HEK293T (cell line): ENCODE measurements around the gene SUGP1.

Experiments used
- ARNT ChIP-seq: fragments of 450-650 bp; IDR thresholded peaks from 2 replicates; pipeline ENCODE4 v1.6.1; 2017; ENCODE audit warnings: mild to moderate bottlenecking
- BHLHE40 ChIP-seq: fragments of 450-650 bp; IDR thresholded peaks from 2 replicates; pipeline ENCODE4 v1.6.1; 2016; ENCODE audit warnings: mild to moderate bottlenecking, moderate library complexity, borderline replicate concordance
- CTBP1 ChIP-seq: fragments of 450-650 bp; IDR thresholded peaks from 2 replicates; pipeline ENCODE4 v1.6.1; 2016; ENCODE audit warnings: borderline replicate concordance
- ELF4 ChIP-seq: fragments of 450-650 bp; IDR thresholded peaks from 2 replicates; pipeline ENCODE4 v1.6.1; 2017; ENCODE audit warnings: antibody characterized with exemption
- FOXA1 ChIP-seq: fragments of 450-650 bp; IDR thresholded peaks from 2 replicates; pipeline ENCODE4 v1.6.1; 2016; ENCODE audit warnings: mild to moderate bottlenecking
- FOXK2 ChIP-seq: fragments of 450-650 bp; IDR thresholded peaks from 2 replicates; pipeline ENCODE4 v1.6.1; 2016; ENCODE audit warnings: mild to moderate bottlenecking
- FOXM1 ChIP-seq: fragments of 450-650 bp; IDR thresholded peaks from 2 replicates; pipeline ENCODE4 v1.6.1; 2017; ENCODE audit warnings: mild to moderate bottlenecking, borderline replicate concordance
- HDGF ChIP-seq: fragments of 450-650 bp; IDR thresholded peaks from 2 replicates; pipeline ENCODE4 v1.6.1; 2017; ENCODE audit warnings: antibody characterized with exemption, borderline replicate concordance
- L3MBTL2 ChIP-seq: fragments of 450-650 bp; conservative IDR thresholded peaks from 2 replicates; pipeline ENCODE4 v1.6.1; 2016; ENCODE audit warnings: mild to moderate bottlenecking
- LEF1 ChIP-seq: fragments of 450-650 bp; IDR thresholded peaks from 2 replicates; pipeline ENCODE4 v1.6.1; 2017; ENCODE audit warnings: mild to moderate bottlenecking, borderline replicate concordance
- SP1 ChIP-seq: fragments of 450-650 bp; IDR thresholded peaks from 2 replicates; pipeline ENCODE4 v1.6.1; 2017
- SUZ12 ChIP-seq: fragments of 450-650 bp; IDR thresholded peaks from 2 replicates; pipeline ENCODE4 v1.6.1; 2016; ENCODE audit warnings: mild to moderate bottlenecking
- TARDBP ChIP-seq: fragments of 450-650 bp; IDR thresholded peaks from 2 replicates; pipeline ENCODE4 v1.6.1; 2016
- TF ChIP-seq, protein P1 (sequence below): fragments of 450-650 bp; IDR thresholded peaks from 2 replicates; pipeline ENCODE4 v1.6.1; 2016

GRCh38 chr19:19230999-19231398, 89.3 kb downstream of the SUGP1 start:
- TF ChIP-seq SP1, result no peak
- TF ChIP-seq L3MBTL2, result no peak
- no peak for TF ChIP-seq ELF4
- TF ChIP-seq SUZ12, result no peak
- no peak for TF ChIP-seq CTBP1
- no peak for TF ChIP-seq BHLHE40
- TF ChIP-seq FOXA1, result no peak
- no peak for TF ChIP-seq FOXK2
- no peak for TF ChIP-seq TARDBP
- TF ChIP-seq ARNT, result no peak
- TF ChIP-seq FOXM1, result no peak
- no peak for TF ChIP-seq LEF1
- TF ChIP-seq, protein P1, sequence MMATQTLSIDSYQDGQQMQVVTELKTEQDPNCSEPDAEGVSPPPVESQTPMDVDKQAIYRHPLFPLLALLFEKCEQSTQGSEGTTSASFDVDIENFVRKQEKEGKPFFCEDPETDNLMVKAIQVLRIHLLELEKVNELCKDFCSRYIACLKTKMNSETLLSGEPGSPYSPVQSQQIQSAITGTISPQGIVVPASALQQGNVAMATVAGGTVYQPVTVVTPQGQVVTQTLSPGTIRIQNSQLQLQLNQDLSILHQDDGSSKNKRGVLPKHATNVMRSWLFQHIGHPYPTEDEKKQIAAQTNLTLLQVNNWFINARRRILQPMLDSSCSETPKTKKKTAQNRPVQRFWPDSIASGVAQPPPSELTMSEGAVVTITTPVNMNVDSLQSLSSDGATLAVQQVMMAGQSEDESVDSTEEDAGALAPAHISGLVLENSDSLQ, result no peak
- TF ChIP-seq HDGF, result no peak
